GM12873 (cell line): ENCODE results near the gene SLC25A42.

Experiments used
- CTCF ChIP-seq: IDR thresholded peaks from 2 replicates; pipeline ENCODE4 v1.5.1; 2012; ENCODE audit warnings: low read depth, mild to moderate bottlenecking, moderate library complexity, low read length, control low read depth; ENCODE audit not compliant: insufficient read depth; ENCODE audit errors: missing control alignments

SLC25A42 gene

GRCh38 chr19:19120308-19121231 is 56.8 kb downstream of the SLC25A42 start:
- no peak for TF ChIP-seq CTCF

GRCh38 chr19:19121371-19121770 is 57.6 kb downstream of the SLC25A42 start:
- no peak for TF ChIP-seq CTCF

- no peak for TF ChIP-seq CTCF
Measured at GRCh38 chr19:19122902-19123301, 59.1 kb downstream of the SLC25A42 start.

GRCh38 chr19:19123386-19123785 is 59.6 kb downstream of the SLC25A42 start:
- TF ChIP-seq CTCF = no peak

- TF ChIP-seq CTCF = no peak
Measured at GRCh38 chr19:19126102-19126501, 62.3 kb downstream of the SLC25A42 start.

GRCh38 chr19:19131989-19132388 is 68.2 kb downstream of the SLC25A42 start:
- TF ChIP-seq CTCF = no peak

GRCh38 chr19:19132912-19133311 is 69.1 kb downstream of the SLC25A42 start:
- no peak for TF ChIP-seq CTCF
